Stimulated activated CD8-positive, alpha-beta memory T cell treated with anti-CD3 and anti-CD28 coated beads, Interleukin-7, amount 100 ng/mL, for 1 hour (primary cell): Measurements from ENCODE around the gene NTF3.

ENCODE experiments used
- DNase-seq, 2 donors: peaks; one replicate each; pipeline ENCODE4 v3.0.0-alpha.2; 2020; ENCODE audit warnings: low read depth in 2 of 2

Gene NTF3

GRCh38 chr12:5456906-5457305 lies 25.0 kb downstream of the NTF3 start:
- DNase-seq: no peak

GRCh38 chr12:5458229-5459050 lies 26.5 kb downstream of the NTF3 start:
- DNase-seq: no peak

DNA sequence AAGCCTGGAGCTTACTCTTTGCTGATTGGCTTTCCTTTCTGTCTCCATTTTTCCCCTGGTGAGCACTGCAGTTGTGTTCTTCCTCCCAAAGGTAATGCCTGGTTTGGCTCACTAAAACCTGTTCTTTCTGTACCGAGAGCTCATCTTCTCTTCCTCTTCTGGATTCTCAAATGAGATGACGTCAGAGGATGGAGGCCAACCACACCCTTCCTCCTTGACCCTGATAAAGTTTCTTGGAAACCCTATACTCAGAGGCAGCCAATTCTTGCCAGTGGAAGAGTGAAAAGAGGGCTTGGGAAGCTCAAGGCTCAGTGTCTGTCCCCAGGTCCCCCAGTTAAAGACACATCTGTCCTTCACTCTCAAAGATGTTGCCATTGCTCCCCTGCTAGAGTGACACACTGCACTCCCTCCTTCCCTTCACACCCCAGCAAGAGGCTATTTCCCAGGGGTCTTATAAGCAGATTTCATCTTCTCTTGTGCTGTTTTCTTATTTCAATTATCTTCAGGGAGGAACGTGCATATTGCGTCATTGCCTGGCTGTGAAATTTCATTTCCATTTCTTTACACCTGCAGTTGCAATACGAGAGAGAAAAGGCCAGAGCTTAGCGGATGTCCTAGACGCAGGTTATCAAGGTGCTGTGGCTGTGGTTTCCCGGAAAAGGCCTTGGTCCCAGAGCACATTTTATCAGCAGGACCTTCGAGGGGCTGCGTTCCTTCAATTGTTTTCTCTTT lies 27.3 kb downstream of the NTF3 start:
- no peak for DNase-seq

GRCh38 chr12:5460817-5461216 lies 28.9 kb downstream of the NTF3 start:
- no peak for DNase-seq

GRCh38 chr12:5461966-5462365 lies 30.1 kb downstream of the NTF3 start:
- DNase-seq: no peak

DNA sequence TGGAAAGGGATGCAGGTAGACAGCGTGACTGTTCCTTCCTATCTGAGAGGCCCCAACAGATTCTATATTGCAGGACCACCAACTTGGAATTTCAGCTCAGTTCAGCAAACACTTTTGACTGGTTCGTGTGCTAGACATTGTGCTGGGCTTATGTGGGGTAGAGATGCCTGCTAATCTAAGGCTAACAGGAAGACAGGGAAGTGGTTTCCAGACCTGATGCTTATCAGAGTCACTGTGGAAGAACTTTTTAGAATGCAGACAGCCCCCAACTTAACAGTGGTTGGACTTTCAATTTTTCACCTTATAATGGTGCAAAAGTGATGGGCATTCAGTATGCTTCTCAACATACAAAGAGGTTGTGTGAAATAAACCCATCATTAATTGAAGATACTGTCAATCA lies 32.2 kb downstream of the NTF3 start:
- DNase-seq: no peak

DNA sequence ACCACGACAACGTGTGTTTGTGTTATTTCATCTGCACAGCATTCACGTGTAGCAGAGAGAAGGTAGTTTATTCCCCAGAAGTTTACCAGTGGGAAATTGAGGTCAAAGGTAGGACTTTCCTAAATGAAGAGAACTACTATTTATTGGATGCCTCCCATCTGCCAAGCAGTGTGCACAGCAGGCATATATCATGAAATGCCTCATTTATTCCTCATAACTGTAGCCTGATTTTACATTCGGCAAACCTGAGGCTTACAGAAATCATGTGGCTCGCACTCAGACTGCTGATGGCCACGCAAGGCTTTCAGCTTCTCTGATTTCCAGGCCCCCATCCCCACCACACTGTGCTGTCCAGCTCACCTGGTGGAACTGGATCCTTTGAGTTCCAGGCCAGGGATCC lies 33.5 kb downstream of the NTF3 start:
- DNase-seq: no peak

DNA sequence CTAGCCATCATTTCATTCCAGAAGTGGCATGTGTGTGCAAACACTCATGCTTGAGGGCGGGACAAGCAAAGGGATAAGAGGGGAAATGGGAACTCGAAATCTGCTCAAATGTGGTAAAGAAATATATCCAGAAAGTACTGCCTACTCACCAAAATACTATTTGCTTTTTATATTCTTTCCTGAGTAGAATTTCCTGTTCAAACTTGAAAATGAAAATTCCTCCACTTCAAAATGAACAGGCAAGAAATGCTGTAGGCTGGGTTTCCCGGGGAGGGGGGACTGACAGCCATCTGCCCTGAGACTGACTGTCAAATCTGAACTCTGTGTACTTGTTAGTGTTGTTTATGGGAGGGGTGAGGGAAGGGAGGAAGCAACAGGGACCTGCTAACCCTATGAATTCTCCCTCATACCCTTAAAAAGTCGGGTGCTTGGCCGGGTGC lies 34.6 kb downstream of the NTF3 start:
- no peak for DNase-seq

GRCh38 chr12:5467931-5468330 lies 36.0 kb downstream of the NTF3 start:
- DNase-seq: no peak

DNA sequence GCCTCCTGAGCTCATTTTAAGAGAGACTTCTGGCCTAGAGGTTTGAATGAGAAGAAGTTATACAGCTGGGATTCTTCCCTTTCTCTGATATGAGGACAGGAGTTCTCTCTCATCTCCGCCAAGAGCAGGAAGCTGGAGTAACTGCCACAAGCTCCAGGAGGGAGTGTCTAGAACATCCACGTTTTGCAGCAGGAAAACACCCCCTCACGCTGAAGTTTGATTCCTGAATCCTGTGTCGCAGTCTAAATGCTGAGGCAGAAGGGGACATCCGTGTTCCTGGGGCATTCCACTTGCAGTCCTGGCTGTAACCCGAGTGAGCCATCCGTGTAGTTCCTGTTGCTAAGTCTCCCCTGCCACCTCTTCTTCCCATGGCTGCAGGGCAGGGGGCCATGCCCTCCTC lies 38.3 kb downstream of the NTF3 start:
- DNase-seq: no peak

DNA sequence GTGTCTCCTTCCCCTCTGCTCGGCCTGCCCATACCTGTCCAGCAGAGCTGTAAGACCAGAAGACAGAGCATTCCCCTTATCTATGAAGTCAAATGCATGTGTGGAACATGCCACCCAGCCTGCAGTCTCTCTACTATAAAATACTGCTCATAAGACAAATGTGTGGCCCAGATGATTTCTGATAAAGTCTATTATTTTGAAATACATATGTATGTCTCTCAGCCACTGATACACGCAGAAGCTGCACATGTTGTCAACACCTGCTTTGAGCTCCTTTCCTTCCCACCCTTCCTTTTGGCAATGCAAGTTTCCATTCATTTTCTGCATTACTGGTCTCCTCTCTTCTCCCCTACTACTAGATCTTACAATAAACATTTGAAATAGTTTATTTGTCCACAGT lies 38.8 kb downstream of the NTF3 start:
- no peak for DNase-seq

DNA sequence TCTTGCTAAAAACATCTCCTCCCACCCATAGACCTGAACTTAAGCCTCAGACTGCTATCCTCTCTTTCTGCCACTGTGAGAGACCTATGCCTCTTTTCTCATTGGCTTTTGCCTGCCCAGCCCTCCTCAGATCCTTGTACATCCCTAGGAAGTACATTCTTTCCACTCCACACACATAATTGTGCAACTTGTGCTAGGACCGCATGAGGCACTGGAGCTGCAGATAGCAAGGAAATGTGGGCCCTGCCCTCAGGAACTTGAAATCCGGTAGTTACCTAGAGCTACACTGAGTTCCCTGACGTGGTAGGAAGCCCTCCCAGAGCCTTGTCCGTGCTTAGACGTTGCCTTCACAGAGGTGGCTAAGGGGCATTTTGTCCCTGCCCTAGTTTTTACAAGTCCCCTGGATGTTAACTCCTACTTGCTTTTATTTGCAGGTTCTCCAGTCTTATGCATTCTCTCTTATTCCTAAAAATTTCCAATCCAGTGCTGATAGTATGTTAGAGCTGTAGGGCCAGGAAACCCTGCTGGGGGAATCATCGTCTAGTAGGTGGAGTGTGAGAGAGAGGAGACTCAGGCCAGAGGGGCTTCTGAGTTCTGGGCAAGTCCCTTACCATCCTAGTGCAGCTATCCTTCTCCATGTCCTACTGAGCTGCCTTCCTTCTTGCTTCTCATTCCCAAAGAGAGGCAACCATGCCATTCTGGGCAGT lies 41.3 kb downstream of the NTF3 start:
- DNase-seq: no peak

- DNase-seq: no peak
These were observed 41.8 kb downstream of the NTF3 start for GRCh38 chr12:5473783-5474116.

GRCh38 chr12:5476356-5476755 lies 44.4 kb downstream of the NTF3 start:
- DNase-seq: no peak

GRCh38 chr12:5478081-5478706 lies 46.3 kb downstream of the NTF3 start:
- no peak for DNase-seq

GRCh38 chr12:5479761-5480160 lies 47.9 kb downstream of the NTF3 start:
- DNase-seq: no peak

- DNase-seq: no peak
These were observed 48.5 kb downstream of the NTF3 start for GRCh38 chr12:5480218-5480937.

- no peak for DNase-seq
These were observed 49.0 kb downstream of the NTF3 start for GRCh38 chr12:5480938-5481303.

- no peak for DNase-seq
These were observed 49.7 kb downstream of the NTF3 start for GRCh38 chr12:5481645-5482044.

GRCh38 chr12:5484426-5484825 lies 52.5 kb downstream of the NTF3 start:
- DNase-seq: no peak

- DNase-seq: no peak
These were observed 53.5 kb downstream of the NTF3 start for GRCh38 chr12:5485454-5485853.

DNA sequence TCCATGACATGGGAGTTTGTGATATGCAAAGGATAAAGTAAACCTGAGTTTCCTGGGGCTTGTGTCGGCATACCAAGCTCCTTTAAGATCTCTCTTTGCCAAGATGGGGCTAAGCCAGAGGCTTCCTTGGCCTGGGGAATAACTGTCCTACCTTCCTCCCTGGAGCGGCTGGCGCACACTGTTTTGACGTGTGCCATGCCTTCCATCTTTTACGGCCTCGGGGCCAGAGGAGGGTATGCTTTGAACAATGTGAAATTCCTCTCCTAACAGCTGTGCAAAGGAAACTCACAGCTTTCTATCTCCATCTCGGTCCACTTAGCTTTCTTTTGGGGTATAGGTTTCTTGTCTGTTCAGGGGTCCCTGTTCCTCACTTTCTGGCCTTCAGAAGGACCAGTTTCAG lies 55.2 kb downstream of the NTF3 start:
- no peak for DNase-seq
